GM12878 (cell line): Measurements from ENCODE around the gene DOC2B. TPM values are rescaled to one million over a fixed set of nuclear protein-coding genes. Genes with fewer than 3 reads are reported as not detected.

ENCODE experiments used
- ATAC-seq: fragments of 200-7000 bp; cut with Tn5 transposase; 3 replicates; pipeline ENCODE4 v1.9.1; 2020; ENCODE audit warnings: mild to moderate bottlenecking, moderate library complexity
- BruUV-seq: library from RNA; stranded (reverse); fragments of 400-500 nt; replicated peaks from 2 replicates; lab custom pipeline; 2021; lab: Mats Ljungman, UMichigan
- CTCF ChIA-PET: fragments of 300-600 bp; sonication (Branson Sonifier 250); formaldehyde crosslinking; extraction: SDS; loops from one replicate; lab custom pipeline; 2021; ENCODE audit warnings: inconsistent platforms; lab: Yijun Ruan, JAX
- POLR2A ChIA-PET: fragments of 350-600 bp; formaldehyde crosslinking; extraction: SDS; loops from one replicate; lab custom pipeline; 2021; ENCODE audit warnings: inconsistent platforms; lab: Charles Lee
- RAD21 ChIA-PET: fragments of 300-600 bp; sonication (Branson Sonifier 250); formaldehyde crosslinking; loops from one replicate; lab custom pipeline; 2023; ENCODE audit warnings: antibody characterized with exemption; ENCODE audit not compliant: unreplicated experiment; lab: Charles Lee
- SMC1A ChIA-PET: fragments of 300-600 bp; sonication (Branson Sonifier 250); formaldehyde crosslinking; loops from one replicate; lab custom pipeline; 2023; ENCODE audit not compliant: unreplicated experiment, uncharacterized antibody; lab: Charles Lee
- DNase-seq: peaks from one replicate; pipeline ENCODE4 v3.0.0-alpha.2; 2011; ENCODE audit warnings: low read depth, low spot score
- FAIRE-seq: peaks from 3 replicates; lab custom pipeline; 2011; peaks lifted over from hg19 to GRCh38; lab: Jason Lieb, UNC
- H2AFZ ChIP-seq: 2 replicates; pipeline ENCODE4 v1.6.0; 2011; ENCODE audit warnings: low read depth, low read length, control low read depth; ENCODE audit not compliant: control insufficient read depth
- H3K27ac ChIP-seq: 2 replicates; pipeline ENCODE4 v1.5.1; 2011; ENCODE audit warnings: control low read depth; ENCODE audit not compliant: control insufficient read depth, insufficient read depth
- H3K27me3 ChIP-seq, 2 experiments: replicated peaks in 1 of 2; 2 replicates each; pipeline versions ENCODE4 v1.6.0 to v1.6.1; 2011; ENCODE audit warnings: low read length in 1 of 2; ENCODE audit not compliant: control insufficient read depth in 2 of 2, insufficient read depth in 2 of 2
- H3K36me3 ChIP-seq, 2 experiments: 2 replicates each; pipeline ENCODE4 v1.5.1; 2011; ENCODE audit warnings: low read length in 1 of 2; ENCODE audit not compliant: control insufficient read depth in 2 of 2, insufficient read depth in 2 of 2
- H3K4me1 ChIP-seq: 2 replicates; pipeline ENCODE4 v1.6.1; 2011; ENCODE audit warnings: mild to moderate bottlenecking, low read length, moderate library complexity, mixed read lengths; ENCODE audit not compliant: control insufficient read depth, insufficient read depth
- H3K4me2 ChIP-seq: 2 replicates; pipeline ENCODE4 v1.6.0; 2011; ENCODE audit warnings: control low read depth; ENCODE audit not compliant: control insufficient read depth, insufficient read depth
- H3K4me3 ChIP-seq: fragments of 200-600 bp; sonication (generic); 2 replicates; pipeline ENCODE4 v1.5.1; 2016
- H3K79me2 ChIP-seq: 2 replicates; pipeline ENCODE4 v1.6.0; 2011; ENCODE audit warnings: low read length; ENCODE audit not compliant: control insufficient read depth, insufficient read depth
- H3K9ac ChIP-seq: 2 replicates; pipeline ENCODE4 v1.8.0; 2011; ENCODE audit warnings: low read length, control low read depth, mixed read lengths; ENCODE audit not compliant: control insufficient read depth, insufficient read depth
- H3K9me3 ChIP-seq: replicated peaks from 3 replicates; pipeline ENCODE4 v1.5.1; 2011; ENCODE audit warnings: mild to moderate bottlenecking, low read length; ENCODE audit not compliant: control insufficient read depth, insufficient read depth
- H4K20me1 ChIP-seq: 2 replicates; pipeline ENCODE4 v1.6.0; 2011; ENCODE audit not compliant: control insufficient read depth, insufficient read depth
- BCLAF1 ChIP-seq: fragments of 450-650 bp; IDR thresholded peaks from 2 replicates; pipeline ENCODE4 v1.6.1; 2017; ENCODE audit warnings: antibody characterized with exemption, mild to moderate bottlenecking, moderate library complexity
- CBX3 ChIP-seq: fragments of 200-600 bp; sonication (generic); IDR thresholded peaks from 2 replicates; pipeline ENCODE4 v1.6.1; 2016; ENCODE audit warnings: low read depth, borderline replicate concordance
- CTCF ChIP-seq, 3 experiments: IDR thresholded peaks in 2 of 3; conservative IDR thresholded peaks in 1 of 3; 2 replicates each; pipeline ENCODE4 v1.5.1; 2011; ENCODE audit warnings: low read depth in 3 of 3, low read length in 3 of 3, mild to moderate bottlenecking in 3 of 3, control low read depth in 2 of 3, moderate library complexity in 2 of 3, inconsistent platforms in 1 of 3, mixed read lengths in 1 of 3; ENCODE audit not compliant: control insufficient read depth in 2 of 3, insufficient read depth in 1 of 3; ENCODE audit errors: extremely low read depth in 1 of 3
- DPF2 ChIP-seq: fragments of 450-650 bp; IDR thresholded peaks from 2 replicates; pipeline ENCODE4 v1.6.1; 2017; ENCODE audit warnings: mild to moderate bottlenecking
- EGR1 ChIP-seq, 2 experiments: IDR thresholded peaks; 1 replicate in 1 of 2; 2 replicates in 1 of 2; pipeline ENCODE4 v1.6.1; 2011 to 2012; ENCODE audit warnings: low read depth in 2 of 2, low read length in 2 of 2, borderline replicate concordance in 1 of 2, mild to moderate bottlenecking in 1 of 2, moderate library complexity in 1 of 2
- ELK1 ChIP-seq: IDR thresholded peaks from 2 replicates; pipeline ENCODE4 v1.6.1; 2012; ENCODE audit warnings: low read depth, low read length, improper control_type of control experiment
- HDAC2 ChIP-seq: fragments of 200-600 bp; sonication (generic); IDR thresholded peaks from 2 replicates; pipeline ENCODE4 v1.6.1; 2017
- HDAC6 ChIP-seq: fragments of 200-600 bp; sonication (generic); IDR thresholded peaks from one replicate; pipeline ENCODE4 v1.8.0; 2017; ENCODE audit warnings: antibody characterized with exemption; ENCODE audit not compliant: unreplicated experiment
- JUNB ChIP-seq: IDR thresholded peaks from 2 replicates; pipeline ENCODE4 v1.6.1; 2016; ENCODE audit warnings: antibody characterized with exemption, mild to moderate bottlenecking
- KAT2A ChIP-seq: conservative IDR thresholded peaks from 2 replicates; pipeline ENCODE4 v1.6.1; 2011; ENCODE audit warnings: low read depth, low read length; ENCODE audit not compliant: control insufficient read depth
- NBN ChIP-seq: fragments of 450-650 bp; IDR thresholded peaks from 2 replicates; pipeline ENCODE4 v1.6.1; 2016
- NFYA ChIP-seq: IDR thresholded peaks from 2 replicates; pipeline ENCODE4 v1.6.1; 2011; ENCODE audit warnings: low read depth, mild to moderate bottlenecking, low read length, improper control_type of control experiment, borderline replicate concordance
- POLR2A ChIP-seq: IDR thresholded peaks from 2 replicates; pipeline ENCODE4 v1.6.1; 2011; ENCODE audit warnings: low read depth, mild to moderate bottlenecking, low read length
- PRDM15 ChIP-seq: fragments of 450-650 bp; formaldehyde crosslinking; IDR thresholded peaks from 2 replicates; pipeline ENCODE4 v1.4.0; 2020; ENCODE audit warnings: mild to moderate bottlenecking, moderate library complexity
- SMARCA5 ChIP-seq: fragments of 450-650 bp; IDR thresholded peaks from 2 replicates; pipeline ENCODE4 v1.6.1; 2017; ENCODE audit warnings: mild to moderate bottlenecking
- STAT1 ChIP-seq: fragments of 450-650 bp; conservative IDR thresholded peaks from 2 replicates; pipeline ENCODE4 v1.6.1; 2014; ENCODE audit warnings: antibody characterized with exemption, mild to moderate bottlenecking
- STAT3 ChIP-seq: IDR thresholded peaks from 2 replicates; pipeline ENCODE4 v1.6.1; 2011; ENCODE audit warnings: low read depth, low read length, improper control_type of control experiment
- YBX1 ChIP-seq: fragments of 450-650 bp; IDR thresholded peaks from 2 replicates; pipeline ENCODE4 v1.6.1; 2016; ENCODE audit warnings: antibody characterized with exemption
- WGBS: methylation state at CpG from one replicate; pipeline ENCODE4 v1.1.6; 2016; ENCODE audit warnings: low lambda C conversion rate; ENCODE audit not compliant: insufficient replicate concordance, insufficient coverage; ENCODE audit errors: missing lambda C conversion rate; 5-methylcytosine and 5-hydroxymethylcytosine counted together
- in situ Hi-C: fragments of 300-500 bp; cut with MboI; formaldehyde crosslinking; loops from 9 replicates; pipeline ENCODE4 v1.14.3; 2018; ENCODE audit warnings: mixed read lengths
- intact Hi-C: fragments of 100-400 bp; cut with micrococcal nuclease; formaldehyde crosslinking; loops from one replicate; pipeline ENCODE4 v1.14.2; 2022; ENCODE audit not compliant: unreplicated experiment
- polyA plus RNA-seq, 11 experiments: library from polyadenylated mRNA; depleted of rRNA in 4 of 11; unstranded in 6 of 11; stranded (reverse) in 5 of 11; fragments of >200 nt; fragmentation: Nextera tagmentation in 4 of 11; fragmentation: Illumina TruSeq in 1 of 11; extraction: Ambion mirVana in 4 of 11; extraction: Trizol in 1 of 11; gene quantifications; 1 replicate in 1 of 11; 2 replicates in 10 of 11; pipeline versions ENCODE4 v1.2.1 to v1.2.3, GENCODE V29; 2011 to 2016; ENCODE audit warnings: inconsistent platforms in 2 of 11, missing spikeins in 2 of 11, low read depth in 1 of 11
- total RNA-seq, 4 experiments: library from RNA; depleted of rRNA in 3 of 4; stranded (reverse); fragments of >200 nt in 3 of 4; fragmentation: Illumina TruSeq in 1 of 4; extraction: Trizol in 1 of 4; gene quantifications; 2 replicates each; pipeline versions ENCODE4 v1.2.1 to v1.2.3, GENCODE V29; 2013 to 2021

Gene DOC2B
- total and polyA plus RNA-seq, 10 of the 15 experiments (the other 5 are each of a cell fraction or from before 2014, with no cell fraction given) = not detected

GRCh38 chr17:158379-158778, 23.1 kb downstream of the DOC2B start:
- Histone ChIP-seq H3K4me3 (no peak overlapping the region), H4K20me1 (no peaks in the 10 kb centered on the region), H3K27me3 (no peaks in the 10 kb centered on the region), H3K9me3 (no peaks in the 10 kb centered on the region), H3K27ac (no peak overlapping the region), H3K36me3 (no peaks in the 10 kb centered on the region), H2AFZ (no peak overlapping the region), H3K79me2 (no peaks in the 10 kb centered on the region), H3K9ac (no peak overlapping the region), H3K4me2 (no peak overlapping the region), H3K4me1 (no peaks in the 10 kb centered on the region)
- intact Hi-C loops (no loop called here), in situ Hi-C loops (no loop called here)
- BruUV-seq = no TSS peak
- no peak for FAIRE-seq
- no peak for ATAC-seq
- WGBS = 40% methylated on average over 7 of the region's 7 CpGs
- ChIA-PET CTCF (no interaction called here), RAD21 (no interaction called here), SMC1A (no interaction called here), POLR2A (no interaction called here)
- DNase-seq = no peak
- TF ChIP-seq NBN = no peak
- TF ChIP-seq STAT3 = no peak
- TF ChIP-seq KAT2A = no peak
- no peak for TF ChIP-seq BCLAF1
- no peak for TF ChIP-seq SMARCA5
- TF ChIP-seq CTCF (IDR thresholded peaks at IDR 0.05 in 2 of 3, conservative IDR thresholded peaks at IDR 0.05 in 1 of 3; ENCODE audit: control insufficient read depth in 2 of 3, extremely low read depth in 1 of 3, insufficient read depth in 1 of 3, low read depth in 3 of 3, low read length in 3 of 3) = no peak
- no peak for TF ChIP-seq EGR1 (IDR thresholded peaks at IDR 0.05; ENCODE audit: borderline replicate concordance in 1 of 2, low read depth in 2 of 2, low read length in 2 of 2)
- no peak for TF ChIP-seq HDAC6
- no peak for TF ChIP-seq HDAC2
- no peak for TF ChIP-seq JUNB
- no peak for TF ChIP-seq PRDM15 (CRISPR knock-in tag)
- no peak for TF ChIP-seq POLR2A
- no peak for TF ChIP-seq STAT1
- no peak for TF ChIP-seq YBX1
- no peak for TF ChIP-seq DPF2
- no peak for TF ChIP-seq NFYA
- no peak for TF ChIP-seq CBX3
- TF ChIP-seq ELK1 = no peak
